Right cardiac atrium (tissue), 5 donors: ENCODE measurements around the gene PLEKHG1. TPM values are rescaled to one million over a fixed set of nuclear protein-coding genes. Genes with fewer than 3 reads are reported as not detected.

Experiments
- ATAC-seq, 2 donors: fragments of 200-7000 bp; cut with Tn5 transposase; one replicate each; pipeline versions ENCODE4 v1.8.0 to v1.9.1; 2020; ENCODE audit warnings: moderate library complexity in 2 of 2, mild to moderate bottlenecking in 1 of 2
- DNase-seq, 3 donors: peaks; one replicate each; pipeline ENCODE4 v3.0.0-alpha.2; 2020
- H3K27ac ChIP-seq: one replicate; pipeline ENCODE4 v1.5.1; 2013; ENCODE audit warnings: mild to moderate bottlenecking, low read length, control low read depth, moderate library complexity
- H3K27me3 ChIP-seq: one replicate; pipeline ENCODE4 v1.6.1; 2013; ENCODE audit not compliant: control insufficient read depth, insufficient read depth
- H3K4me1 ChIP-seq: one replicate; pipeline ENCODE4 v1.6.1; 2013; ENCODE audit warnings: low read length; ENCODE audit not compliant: control insufficient read depth, insufficient read depth
- H3K4me3 ChIP-seq: one replicate; pipeline ENCODE4 v1.5.1; 2013; ENCODE audit warnings: low read length, control low read depth
- H3K9me3 ChIP-seq: one replicate; pipeline ENCODE4 v1.6.1; 2013; ENCODE audit warnings: low read length; ENCODE audit not compliant: control insufficient read depth
- WGBS: extraction: QIAGEN DNeasy Blood & Tissue Kit; methylation state at CpG from one replicate; pipeline ENCODE4 v1.1.7; 2013; 5-methylcytosine and 5-hydroxymethylcytosine counted together
- intact Hi-C, 4 donors: fragments of 100-400 bp; cut with DNase I; formaldehyde crosslinking; loops; one replicate each; pipeline versions ENCODE4 v1.11.0 to v1.14.0; 2022 to 2023
- long read RNA-seq, 4 donors: library from polyadenylated mRNA; unstranded; transcript quantifications; one replicate each; pipeline ENCODE4 v2.0.0, GENCODE V29; 2020 to 2021
- polyA plus RNA-seq: library from polyadenylated mRNA; stranded (reverse); fragments of 200-250 nt; gene quantifications from one replicate; pipeline ENCODE4 v1.2.3, GENCODE V29; 2013
- total RNA-seq, 4 donors: library from RNA; stranded (reverse); fragmentation: NEBNext Ultra II Directional; extraction: Animal tissue kit (Norgen Biotek cat#: 25700); gene quantifications; one replicate each; pipeline ENCODE4 v1.2.1, GENCODE V29; 2021
- donor health status: healthy with polysubstance abuse.
- donor health status: DM: no; HTN: yes; CAD: no.
- donor health status: DM: no; HTN: no; CAD: no.
- donor health status: DM: no; HTN: yes; CAD: no; lungs with severe emphysema.
- donor health status: DM: yes; HTN: yes; CAD: no.

Gene PLEKHG1
- total RNA-seq (10 to 100 TPM in 1 of 4 donors, 1 to 10 TPM in 3; 6.9 to 17.6 (median 7.4) TPM), polyA plus RNA-seq (2.2 TPM)
- long read RNA-seq, donor 1, partial matches to known transcripts = 1 of 4 reads
- long read RNA-seq, donor 1, other reads (novel, unspliced or antisense) = 3 of 4 reads
- long read RNA-seq, donor 2, partial matches to known transcripts = 1 of 2 reads
- long read RNA-seq, donor 2, other reads (novel, unspliced or antisense) = 1 of 2 reads
- long read RNA-seq, donor 3, partial matches to known transcripts = 11 of 21 reads
- long read RNA-seq, donor 3, other reads (novel, unspliced or antisense) = 10 of 21 reads
- long read RNA-seq, donor 4, partial matches to known transcripts = 0 of 1 reads
- long read RNA-seq, donor 4, other reads (novel, unspliced or antisense) = 1 of 1 reads

GRCh38 chr6:150599199-150600009, at the start of gene PLEKHG1:
TSS of gene PLEKHG1 (plus strand) at chr6:150599885. CDS start at chr6:150733682, 133,797 bp downstream.
- intact Hi-C loops = loop anchor here in 2 of 4 donors (2.0 to 10.0 kb wide), 3 partner anchors 175 to 218 kb away; no protein-coding TSS in a partner anchor
- Histone ChIP-seq H3K27ac (peak within 1 kb of the TSS; percentile 32), H3K27me3 (no peaks in the 10 kb centered on the region), H3K9me3 (no peaks in the 10 kb centered on the region), H3K4me3 (peak within 1 kb of the TSS; percentile 72), H3K4me1 (no peaks in the 10 kb centered on the region)
- DNase-seq (peak; percentile 85 to 93 (median 92)), ATAC-seq (peak; percentile 95)
- WGBS = 14% methylated on average over 54 of the region's 54 CpGs

GRCh38 chr6:150550244-150550643, 49.4 kb upstream of the PLEKHG1 start:
- 97% methylated on average over 5 of the region's 5 CpGs for WGBS
- no peak for ATAC-seq

DNA sequence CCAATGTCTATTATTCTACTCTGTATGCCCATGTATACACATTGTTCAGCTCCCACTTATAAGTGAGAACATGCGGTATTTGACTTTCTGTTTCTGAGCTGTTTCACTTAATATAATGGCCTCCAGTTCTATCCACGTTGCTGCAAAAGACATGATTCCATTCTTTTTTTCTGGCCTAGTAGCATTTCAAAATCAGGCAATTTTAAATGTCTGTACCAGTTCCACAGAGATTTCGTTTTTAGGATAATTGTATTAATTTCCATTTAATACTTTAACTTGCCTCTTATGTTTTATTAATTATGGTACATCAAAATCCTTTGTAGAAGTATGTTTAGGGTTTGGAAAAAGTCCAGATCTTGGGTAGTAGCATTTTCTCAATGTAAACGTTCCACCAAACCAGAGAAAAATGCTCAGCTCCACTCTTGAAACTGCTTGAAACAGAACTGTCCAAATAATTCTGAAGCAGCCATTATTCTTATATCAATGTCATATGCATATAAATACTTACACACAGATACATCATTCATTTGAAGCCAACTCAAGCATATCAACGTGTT, 42.6 kb upstream of the PLEKHG1 start:
- Histone ChIP-seq H3K4me3 (no peak overlapping the region), H3K27me3 (no peaks in the 10 kb centered on the region), H3K27ac (no peak overlapping the region), H3K9me3 (no peaks in the 10 kb centered on the region), H3K4me1 (no peaks in the 10 kb centered on the region)
- ATAC-seq (no peak), DNase-seq (no peak)
- WGBS = 76% methylated on average over 5 of the region's 5 CpGs
- intact Hi-C loops = no loop called here

More at GRCh38 chr6:150550244-150550643, 49.4 kb upstream of the PLEKHG1 start:
- DNase-seq = no peak
- intact Hi-C loops = no loop called here
- no peaks in the 10 kb centered on the region for H3K9me3 ChIP-seq
- H3K27me3 ChIP-seq = no peaks in the 10 kb centered on the region
- H3K4me3 ChIP-seq = no peak overlapping the region
- H3K27ac ChIP-seq = no peak overlapping the region
- peaks cover 8% of the 10 kb centered on the region for H3K4me1 ChIP-seq

GRCh38 chr6:150560004-150560883, 39.4 kb upstream of the PLEKHG1 start:
- no peak for ATAC-seq
- 87% methylated on average over 6 of the region's 6 CpGs for WGBS
- DNase-seq = no peak
- H3K4me3 ChIP-seq = no peak overlapping the region
- no peaks in the 10 kb centered on the region for H3K9me3 ChIP-seq
- intact Hi-C loops = no loop called here
- H3K4me1 ChIP-seq = no peaks in the 10 kb centered on the region
- no peak overlapping the region for H3K27ac ChIP-seq
- H3K27me3 ChIP-seq = no peaks in the 10 kb centered on the region

- H3K27ac ChIP-seq = no peak overlapping the region
Measured at GRCh38 chr6:150560884-150561219, 38.8 kb upstream of the PLEKHG1 start.

GRCh38 chr6:150565945-150566344, 33.7 kb upstream of the PLEKHG1 start:
- Histone ChIP-seq H3K27me3 (no peaks in the 10 kb centered on the region), H3K4me1 (no peaks in the 10 kb centered on the region), H3K4me3 (no peak overlapping the region), H3K9me3 (peaks cover 2% of the 10 kb centered on the region), H3K27ac (no peak overlapping the region)
- ATAC-seq = no peak
- no peak for DNase-seq
- 96% methylated on average over 2 of the region's 2 CpGs for WGBS
- intact Hi-C loops = no loop called here

More at GRCh38 chr6:150560884-150561219, 38.8 kb upstream of the PLEKHG1 start:
- Histone ChIP-seq H3K4me3 (no peak overlapping the region), H3K4me1 (no peaks in the 10 kb centered on the region), H3K9me3 (no peaks in the 10 kb centered on the region), H3K27me3 (no peaks in the 10 kb centered on the region)
- WGBS = 92% methylated on average over 6 of the region's 6 CpGs
- DNase-seq = no peak
- intact Hi-C loops = no loop called here
- ATAC-seq = no peak

DNA sequence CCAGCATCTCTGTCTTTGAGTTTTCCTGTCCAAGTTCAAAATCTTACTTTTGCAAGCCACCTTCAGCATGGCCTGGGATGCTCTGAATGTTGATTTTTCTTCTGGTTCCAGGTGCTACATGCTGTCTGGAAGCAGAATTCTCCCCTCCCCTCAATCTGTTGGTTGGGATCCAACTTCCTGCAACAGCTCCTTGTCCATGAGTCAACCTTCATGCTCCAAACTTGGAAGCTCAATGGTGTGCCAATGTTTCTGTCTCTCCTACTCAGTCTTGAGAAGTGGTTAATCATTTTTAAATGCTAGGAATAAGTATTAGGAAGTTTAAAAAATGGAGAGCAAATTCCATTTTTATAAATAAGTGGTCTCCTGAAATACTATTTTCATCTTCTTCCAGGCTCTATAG, 33.2 kb upstream of the PLEKHG1 start:
- no peak overlapping the region for H3K27ac ChIP-seq
- H3K4me1 ChIP-seq = no peaks in the 10 kb centered on the region
- H3K27me3 ChIP-seq = no peaks in the 10 kb centered on the region
- intact Hi-C loops = no loop called here
- peaks cover 2% of the 10 kb centered on the region for H3K9me3 ChIP-seq
- no peak overlapping the region for H3K4me3 ChIP-seq
- DNase-seq = no peak
- ATAC-seq = no peak

- H3K4me1 ChIP-seq = no peaks in the 10 kb centered on the region
- DNase-seq (no peak), ATAC-seq (no peak)
- WGBS = 73% methylated on average over 3 of the region's 3 CpGs
- intact Hi-C loops = no loop called here
- no peak overlapping the region for H3K27ac ChIP-seq
- peaks cover 2% of the 10 kb centered on the region for H3K9me3 ChIP-seq
- no peak overlapping the region for H3K4me3 ChIP-seq
- no peaks in the 10 kb centered on the region for H3K27me3 ChIP-seq
Measured at GRCh38 chr6:150567380-150567779, 32.3 kb upstream of the PLEKHG1 start.

DNA sequence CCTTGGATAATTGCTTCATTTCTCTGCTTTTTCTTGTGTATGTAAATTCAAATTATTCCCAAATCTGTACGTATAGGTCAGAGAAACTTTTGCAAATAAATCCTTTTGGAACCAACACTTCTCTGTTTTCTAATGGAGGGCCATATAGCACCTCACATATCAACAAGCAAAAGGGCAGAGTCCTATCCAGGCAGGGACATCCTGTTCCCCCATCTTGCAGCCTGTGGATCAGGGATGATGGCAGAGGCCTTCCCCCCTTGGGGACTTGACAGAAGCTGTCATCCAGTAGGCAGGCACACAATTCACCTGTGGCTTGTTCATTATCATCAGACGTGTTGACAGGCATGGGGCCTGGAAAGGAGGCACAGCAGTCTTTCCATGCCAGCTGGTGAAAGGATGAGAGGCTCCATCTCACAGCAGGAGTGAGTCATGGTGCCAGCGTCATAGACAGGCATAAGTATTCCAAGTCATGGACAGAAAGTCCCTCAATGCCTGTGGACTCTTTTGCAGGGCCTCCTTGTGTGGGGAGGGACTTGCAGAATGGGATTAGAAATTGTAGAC, 31.8 kb upstream of the PLEKHG1 start:
- peaks cover 2% of the 10 kb centered on the region for H3K9me3 ChIP-seq
- H3K27me3 ChIP-seq = no peaks in the 10 kb centered on the region
- H3K4me1 ChIP-seq = no peaks in the 10 kb centered on the region
- ATAC-seq = peak; percentile 40 to 67
- no peak overlapping the region for H3K27ac ChIP-seq
- intact Hi-C loops = no loop called here
- DNase-seq = no peak
- no peak overlapping the region for H3K4me3 ChIP-seq
- 64% methylated on average over 3 of the region's 3 CpGs for WGBS

GRCh38 chr6:150568560-150568959, 31.1 kb upstream of the PLEKHG1 start:
- DNase-seq (no peak), ATAC-seq (no peak)
- Histone ChIP-seq H3K4me3 (no peak overlapping the region), H3K27ac (no peak overlapping the region), H3K27me3 (no peaks in the 10 kb centered on the region), H3K9me3 (peaks cover 2% of the 10 kb centered on the region), H3K4me1 (no peaks in the 10 kb centered on the region)
- intact Hi-C loops = no loop called here
- 95% methylated on average over 3 of the region's 3 CpGs for WGBS
